Measurements from ENCODE around the gene PPP6R3.

GRCh38 chr11:68459886-68460740 is 439 bp upstream of the PPP6R3 start:
- no peak for TF ChIP-seq GATA2 (IDR thresholded peaks at IDR 0.05; ENCODE audit: low read depth, low read length)
- TF ChIP-seq GATA3 (IDR thresholded peaks at IDR 0.05; ENCODE audit: low read depth, low read length): no peak

All from SH-SY5Y (cell line).